ENCODE data around the gene TSPAN18. TPM values are rescaled to one million over a fixed set of nuclear protein-coding genes. Genes with fewer than 3 reads are reported as not detected.
A peak's percentile ranks its signal among the peaks of the same experiment; 100 is the strongest.

The TSPAN18 gene
- total and polyA plus RNA-seq, 2 of the 4 experiments (the other 2 are of a cell fraction), result 0.36 to 1.1 TPM

DNA sequence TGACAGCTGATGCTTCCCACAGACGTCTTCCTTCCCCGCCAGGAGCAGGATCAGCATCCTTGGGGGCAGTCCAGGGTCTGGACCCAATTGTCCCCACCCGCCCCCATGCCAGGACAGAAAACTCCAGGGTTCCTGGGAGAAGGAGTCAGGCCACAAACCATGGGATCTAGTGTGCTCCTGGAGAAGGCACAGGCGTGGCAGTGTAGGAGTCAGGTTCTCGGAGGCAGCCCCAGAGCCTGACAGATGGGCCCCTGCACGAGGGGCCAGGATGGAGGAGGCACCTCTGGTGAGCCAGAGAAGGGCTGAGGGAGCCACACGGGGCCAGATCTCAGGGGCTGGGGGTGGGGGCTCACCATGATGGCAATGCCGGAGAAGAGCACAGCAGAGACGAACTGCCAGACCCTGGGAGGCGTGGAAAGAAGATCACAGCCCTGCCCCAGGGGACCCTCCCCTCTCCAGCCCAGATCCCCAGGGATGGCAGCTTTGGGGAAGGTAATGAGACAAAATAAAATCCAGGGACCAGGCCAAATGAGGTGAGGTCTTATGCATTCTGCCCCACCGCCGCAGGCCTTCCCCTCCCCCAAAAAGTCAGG is 210.3 kb downstream of the TSPAN18 start:
- Histone ChIP-seq H3K4ac (ENCODE audit: low read depth, low read length) (no peak overlapping the region), H3K9me1 (ENCODE audit: insufficient read depth, low read length) (peaks cover 4% of the 10 kb centered on the region), H4K8ac (ENCODE audit: low read depth in 2 of 2, low read length in 2 of 2) (no peak overlapping the region), H3K36me3 (ENCODE audit: control insufficient read depth, insufficient read depth, low read length) (peaks cover 40% of the 10 kb centered on the region; the same call in 1 of the 2 replicates), H3K4me1 (ENCODE audit: control insufficient read depth, insufficient read depth, low read length) (no peaks in the 10 kb centered on the region; the same call in 1 of the 2 replicates), H3K9me3 (ENCODE audit: control insufficient read depth, insufficient read depth, low read length) (no peaks in the 10 kb centered on the region), H2AK9ac (replicated peaks; ENCODE audit: low read depth, low read length, poor library complexity) (no peak overlapping the region), H2BK15ac (ENCODE audit: low read depth, low read length) (no peak overlapping the region), H4K91ac (ENCODE audit: insufficient read depth, low read depth, low read length) (no peak overlapping the region), H3K79me1 (ENCODE audit: low read depth in 1 of 2, low read length in 2 of 2) (peaks cover 3 to 4% of the 10 kb centered on the region in 2 experiments), H3K27me3 (ENCODE audit: control insufficient read depth, insufficient read depth, low read length) (no peaks in the 10 kb centered on the region), H3K9ac (ENCODE audit: low read depth, low read length) (no peak overlapping the region), H3K23ac (ENCODE audit: low read depth, low read length) (no peak overlapping the region), H2BK120ac (ENCODE audit: low read depth, low read length) (no peak overlapping the region), H3K4me3 (ENCODE audit: insufficient read depth, low read depth, low read length) (no peak overlapping the region), H3K14ac (replicated peaks; ENCODE audit: low read depth, low read length) (no peak overlapping the region), H4K20me1 (ENCODE audit: insufficient read depth, low read length) (peaks cover 27% of the 10 kb centered on the region), H4K5ac (ENCODE audit: low read depth, low read length) (no peak overlapping the region), H3K18ac (ENCODE audit: low read depth, low read length) (no peak overlapping the region), H2AK5ac (ENCODE audit: low read depth, low read length) (no peak overlapping the region), H2BK20ac (ENCODE audit: low read depth, low read length) (no peak overlapping the region), H3K4me2 (ENCODE audit: low read depth, low read length) (no peak overlapping the region), H2AFZ (replicated peaks; ENCODE audit: low read length, poor library complexity) (peak overlapping the region; percentile 71), H3K27ac (ENCODE audit: insufficient read depth, low read length) (no peak overlapping the region), H2BK5ac (ENCODE audit: low read depth, low read length, poor library complexity, severe bottlenecking) (no peak overlapping the region), H3K56ac (ENCODE audit: extremely low read depth, insufficient read depth, low read length) (no peak overlapping the region)
- no TSS peak for BruUV-seq (replicated peaks)
- in situ Hi-C loops (cut with MboI; ENCODE audit: low sequenced_read_pairs), result loop anchor here (10.0 kb wide), 1 partner anchor 358 kb away; no protein-coding TSS in a partner anchor
- TF ChIP-seq CHD1 (IDR thresholded peaks at IDR 0.05; ENCODE audit: low read depth, low read length) (no peak), RAD21 (IDR thresholded peaks at IDR 0.05; ENCODE audit: low read length) (no peak), POLR2A (IDR thresholded peaks at IDR 0.05; ENCODE audit: low read depth, low read length) (no peak), CEBPB (IDR thresholded peaks at IDR 0.05; ENCODE audit: low read depth, low read length) (no peak), RFX5 (IDR thresholded peaks at IDR 0.05; ENCODE audit: low read depth, low read length) (no peak), MAZ (IDR thresholded peaks at IDR 0.05; ENCODE audit: borderline replicate concordance, low read depth, low read length) (no peak), NFE2L2 (IDR thresholded peaks at IDR 0.05; ENCODE audit: low read depth, low read length) (no peak), FOS (IDR thresholded peaks at IDR 0.05; ENCODE audit: low read depth, low read length) (no peak), SMC3 (IDR thresholded peaks at IDR 0.05; ENCODE audit: low read depth, low read length) (no peak), RCOR1 (IDR thresholded peaks at IDR 0.05; ENCODE audit: insufficient replicate concordance, low read length) (no peak)
- TF ChIP-seq, protein P1, sequence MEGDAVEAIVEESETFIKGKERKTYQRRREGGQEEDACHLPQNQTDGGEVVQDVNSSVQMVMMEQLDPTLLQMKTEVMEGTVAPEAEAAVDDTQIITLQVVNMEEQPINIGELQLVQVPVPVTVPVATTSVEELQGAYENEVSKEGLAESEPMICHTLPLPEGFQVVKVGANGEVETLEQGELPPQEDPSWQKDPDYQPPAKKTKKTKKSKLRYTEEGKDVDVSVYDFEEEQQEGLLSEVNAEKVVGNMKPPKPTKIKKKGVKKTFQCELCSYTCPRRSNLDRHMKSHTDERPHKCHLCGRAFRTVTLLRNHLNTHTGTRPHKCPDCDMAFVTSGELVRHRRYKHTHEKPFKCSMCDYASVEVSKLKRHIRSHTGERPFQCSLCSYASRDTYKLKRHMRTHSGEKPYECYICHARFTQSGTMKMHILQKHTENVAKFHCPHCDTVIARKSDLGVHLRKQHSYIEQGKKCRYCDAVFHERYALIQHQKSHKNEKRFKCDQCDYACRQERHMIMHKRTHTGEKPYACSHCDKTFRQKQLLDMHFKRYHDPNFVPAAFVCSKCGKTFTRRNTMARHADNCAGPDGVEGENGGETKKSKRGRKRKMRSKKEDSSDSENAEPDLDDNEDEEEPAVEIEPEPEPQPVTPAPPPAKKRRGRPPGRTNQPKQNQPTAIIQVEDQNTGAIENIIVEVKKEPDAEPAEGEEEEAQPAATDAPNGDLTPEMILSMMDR (conservative IDR thresholded peaks at IDR 0.05; ENCODE audit: low read depth, low read length), result no peak
- TF ChIP-seq, protein P2, sequence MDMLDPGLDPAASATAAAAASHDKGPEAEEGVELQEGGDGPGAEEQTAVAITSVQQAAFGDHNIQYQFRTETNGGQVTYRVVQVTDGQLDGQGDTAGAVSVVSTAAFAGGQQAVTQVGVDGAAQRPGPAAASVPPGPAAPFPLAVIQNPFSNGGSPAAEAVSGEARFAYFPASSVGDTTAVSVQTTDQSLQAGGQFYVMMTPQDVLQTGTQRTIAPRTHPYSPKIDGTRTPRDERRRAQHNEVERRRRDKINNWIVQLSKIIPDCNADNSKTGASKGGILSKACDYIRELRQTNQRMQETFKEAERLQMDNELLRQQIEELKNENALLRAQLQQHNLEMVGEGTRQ (IDR thresholded peaks at IDR 0.05; ENCODE audit: low read depth, low read length), result no peak
- dilution Hi-C loops (cut with HindIII; ENCODE audit: low sequenced_read_pairs, unreplicated experiment), result no loop called here
- 96% methylated on average over 5 of the region's 12 CpGs; no CpG with 5 or more reads in 1 of the 2 experiments for WGBS, 2 experiments (ENCODE audit: extremely low coverage in 2 of 2, insufficient read length in 1 of 2)
- intact Hi-C loops (cut with micrococcal nuclease), result loop anchor here (1.0 to 2.0 kb wide), 3 partner anchors 166 to 356 kb away; partner anchors contain the start of gene PRDM11
- ChIA-PET POLR2A (ENCODE audit: unreplicated experiment) (interaction anchor here (0.6 kb wide), 1 partner anchor 21 kb away, joined by 3 read pairs; no protein-coding TSS in a partner anchor), CTCF (interaction anchor here (0.6 to 1.8 kb wide), 14 partner anchors 9 to 370 kb away, joined by 3 to 70 read pairs (median 3); no protein-coding TSS in a partner anchor)
- ATAC-seq (ENCODE audit: low read depth) (peak; percentile 6; the same call in 1 of the 2 replicates), DNase-seq (no peak)

Measured in IMR-90 (cell line).